Cortex of kidney (tissue), 1 donor: ENCODE data around the gene ASGR1.

ENCODE experiments used
- DNase-seq: peaks from one replicate; lab custom pipeline; 2025; lab: John Stamatoyannopoulos, UW

ASGR1 gene, protein sequence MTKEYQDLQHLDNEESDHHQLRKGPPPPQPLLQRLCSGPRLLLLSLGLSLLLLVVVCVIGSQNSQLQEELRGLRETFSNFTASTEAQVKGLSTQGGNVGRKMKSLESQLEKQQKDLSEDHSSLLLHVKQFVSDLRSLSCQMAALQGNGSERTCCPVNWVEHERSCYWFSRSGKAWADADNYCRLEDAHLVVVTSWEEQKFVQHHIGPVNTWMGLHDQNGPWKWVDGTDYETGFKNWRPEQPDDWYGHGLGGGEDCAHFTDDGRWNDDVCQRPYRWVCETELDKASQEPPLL

DNA sequence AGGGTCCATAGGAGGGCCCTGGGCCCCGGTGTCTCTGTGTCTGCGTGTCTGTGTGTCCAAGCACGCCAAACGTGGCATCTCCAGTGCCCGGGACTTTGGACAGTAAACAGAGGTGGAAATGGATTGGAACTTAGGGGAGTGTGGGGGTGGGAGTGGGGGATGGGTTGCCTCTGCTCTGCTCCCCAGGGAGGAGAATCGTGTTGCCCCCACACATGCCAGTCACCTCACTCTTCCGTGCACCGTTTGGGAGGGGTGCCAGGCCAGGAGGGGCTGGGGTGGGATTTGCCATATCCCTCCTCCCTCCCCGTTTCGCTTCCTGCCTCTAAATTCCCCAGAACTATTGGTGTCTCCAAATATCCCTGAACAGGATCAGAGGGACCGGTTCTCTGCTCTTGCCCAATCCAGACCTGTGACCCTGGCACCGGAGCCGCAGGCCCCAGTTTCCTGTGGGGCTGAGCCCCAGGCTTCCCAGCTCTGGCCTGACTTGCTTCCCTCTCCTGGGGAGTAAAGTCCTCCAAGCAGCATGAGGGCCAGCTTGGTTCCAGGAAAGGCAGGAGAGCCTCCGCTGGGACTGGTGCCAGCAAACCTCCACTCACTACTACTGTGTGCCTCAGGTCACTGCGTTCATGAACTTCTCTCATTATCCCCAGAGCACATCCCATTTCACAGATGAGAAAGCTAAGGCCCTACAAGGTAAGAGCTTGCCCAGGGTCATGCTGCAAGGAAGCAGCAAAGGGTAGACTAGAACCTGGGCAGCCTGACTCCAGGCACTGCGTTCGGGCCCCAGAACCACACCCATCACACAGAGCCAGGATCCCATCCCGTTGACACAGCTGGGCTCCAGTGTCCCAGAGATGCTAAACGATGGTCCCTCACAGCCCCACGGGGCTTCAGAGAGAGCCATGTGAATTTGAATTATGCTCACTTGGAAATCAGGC lies at the start of gene ASGR1:
Gene ASGR1, minus strand, starts transcription at position 54 of the 938 bp plus-strand sequence. CDS start 807 bp downstream, outside the sequence.
- no peak for DNase-seq

DNA sequence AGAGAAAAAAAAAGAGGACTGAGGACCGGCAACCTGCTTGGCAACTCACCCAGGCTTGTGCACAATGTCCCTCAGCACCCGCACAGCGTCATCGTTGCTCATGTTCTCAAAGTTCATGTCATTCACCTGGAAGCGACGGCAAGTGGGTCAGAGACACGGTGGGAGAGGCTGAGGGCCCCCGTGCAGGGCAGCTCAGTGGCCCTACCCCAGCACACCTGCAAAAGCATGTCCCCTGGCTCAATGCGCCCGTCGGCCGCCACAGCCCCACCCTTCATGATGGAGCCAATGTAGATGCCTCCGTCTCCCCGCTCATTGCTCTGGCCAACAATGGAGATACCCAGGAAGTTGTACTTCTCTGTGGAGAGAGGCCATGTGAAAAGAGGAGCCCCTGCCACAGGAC lies 49.8 kb upstream of the ASGR1 start:
- no peak for DNase-seq

GRCh38 chr17:7226721-7227710 lies 47.8 kb upstream of the ASGR1 start:
- no peak for DNase-seq

DNA sequence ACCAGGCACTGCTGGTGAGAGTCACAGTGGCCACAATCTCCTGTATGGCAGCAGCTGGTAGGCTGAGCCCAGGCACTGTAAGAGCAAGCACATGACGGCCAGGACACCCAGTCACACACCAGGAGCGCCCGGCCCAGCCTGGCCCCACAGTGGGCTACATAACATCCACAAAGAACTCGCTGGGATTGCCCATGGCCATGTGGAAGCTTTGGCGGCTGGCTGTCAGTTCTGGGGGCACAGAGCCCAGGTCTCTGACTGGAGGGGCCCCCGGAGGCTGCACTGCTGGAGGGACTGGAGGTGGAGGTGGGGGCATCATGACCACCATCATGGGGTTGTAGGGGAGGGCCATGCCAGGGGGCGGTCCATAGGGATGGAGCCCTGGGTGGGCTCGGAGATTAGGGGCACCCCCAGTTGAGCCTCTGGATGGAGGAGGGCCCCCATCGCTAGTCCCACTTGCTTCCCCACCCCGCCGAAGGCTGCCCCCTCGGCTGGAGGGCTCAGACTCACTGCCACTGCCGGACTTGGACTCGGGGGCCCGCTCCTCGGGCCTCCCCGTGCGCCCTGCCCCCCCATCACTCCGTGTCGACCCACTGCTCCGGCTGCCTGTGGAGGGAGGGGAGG lies 46.7 kb upstream of the ASGR1 start:
- DNase-seq: no peak

DNA sequence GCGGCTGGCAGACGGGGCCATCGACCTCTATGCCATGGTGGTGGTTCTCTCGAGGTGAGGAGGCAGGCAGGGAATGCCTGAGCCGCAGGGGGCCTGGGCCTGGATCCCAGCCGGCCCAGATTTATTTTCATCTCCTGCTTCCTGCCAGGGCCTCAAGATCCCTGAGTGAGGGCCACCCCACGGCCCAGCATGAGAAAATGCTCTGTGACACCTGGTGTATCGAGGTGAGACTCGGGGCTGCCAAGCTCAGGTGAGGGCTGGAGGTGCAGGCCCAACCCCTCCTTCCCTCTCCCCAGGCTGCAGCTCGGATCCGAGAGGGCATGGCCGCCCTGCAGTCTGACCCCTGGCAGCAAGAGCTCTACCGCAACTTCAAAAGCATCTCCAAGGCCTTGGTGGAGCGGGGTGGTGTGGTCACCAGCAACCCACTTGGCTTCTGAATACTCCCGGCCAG lies 45.5 kb upstream of the ASGR1 start:
- DNase-seq: no peak

- DNase-seq: no peak
These were observed 44.9 kb upstream of the ASGR1 start for GRCh38 chr17:7224110-7224509.

- DNase-seq: no peak
These were observed 44.2 kb upstream of the ASGR1 start for GRCh38 chr17:7223375-7223774.

- DNase-seq: no peak
These were observed 43.8 kb upstream of the ASGR1 start for GRCh38 chr17:7222972-7223292.

- DNase-seq: no peak
These were observed 43.2 kb upstream of the ASGR1 start for GRCh38 chr17:7222093-7222971.

- no peak for DNase-seq
These were observed 42.3 kb upstream of the ASGR1 start for GRCh38 chr17:7221278-7222092.

GRCh38 chr17:7220593-7221277 lies 41.6 kb upstream of the ASGR1 start:
- DNase-seq: no peak

DNA sequence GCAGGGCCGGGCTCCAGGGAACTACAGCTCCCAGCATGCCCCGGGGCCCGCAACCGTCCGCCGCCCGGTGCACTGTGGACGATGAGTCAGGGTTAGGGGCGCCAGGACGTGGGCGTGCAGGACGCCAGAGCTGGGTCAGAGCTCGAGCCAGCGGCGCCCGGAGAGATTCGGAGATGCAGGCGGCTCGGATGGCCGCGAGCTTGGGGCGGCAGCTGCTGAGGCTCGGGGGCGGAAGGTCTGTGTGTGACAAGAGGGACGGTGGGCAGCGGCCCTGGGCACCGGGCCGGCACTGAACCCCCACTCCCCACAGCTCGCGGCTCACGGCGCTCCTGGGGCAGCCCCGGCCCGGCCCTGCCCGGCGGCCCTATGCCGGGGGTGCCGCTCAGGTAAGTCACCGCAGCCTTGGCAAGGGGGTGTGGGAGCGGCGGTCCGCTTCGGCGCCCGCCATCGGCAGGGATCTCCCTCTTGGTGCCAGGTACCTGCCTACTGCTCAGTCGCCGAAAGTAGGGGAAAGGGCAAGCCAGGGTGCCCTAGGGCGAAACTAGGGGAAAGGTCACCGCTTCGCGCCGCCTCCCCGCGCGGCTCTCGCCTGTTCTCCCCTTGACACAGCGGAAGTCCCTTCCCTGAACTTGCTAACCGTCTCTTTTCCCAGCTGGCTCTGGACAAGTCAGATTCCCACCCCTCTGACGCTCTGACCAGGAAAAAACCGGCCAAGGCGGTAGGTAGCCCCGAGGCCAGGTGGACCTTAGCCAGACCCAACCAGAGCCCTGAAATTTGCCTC lies 40.8 kb upstream of the ASGR1 start, which contains the start of the genes ACADVL and DLG4:
Gene ACADVL, plus strand, starts transcription at position 127 of the 781 bp plus-strand sequence. Its CDS starts 47 bp downstream, at position 174.
Gene DLG4, minus strand, starts transcription at position 25 of the 781 bp plus-strand sequence.
- no peak for DNase-seq

DNA sequence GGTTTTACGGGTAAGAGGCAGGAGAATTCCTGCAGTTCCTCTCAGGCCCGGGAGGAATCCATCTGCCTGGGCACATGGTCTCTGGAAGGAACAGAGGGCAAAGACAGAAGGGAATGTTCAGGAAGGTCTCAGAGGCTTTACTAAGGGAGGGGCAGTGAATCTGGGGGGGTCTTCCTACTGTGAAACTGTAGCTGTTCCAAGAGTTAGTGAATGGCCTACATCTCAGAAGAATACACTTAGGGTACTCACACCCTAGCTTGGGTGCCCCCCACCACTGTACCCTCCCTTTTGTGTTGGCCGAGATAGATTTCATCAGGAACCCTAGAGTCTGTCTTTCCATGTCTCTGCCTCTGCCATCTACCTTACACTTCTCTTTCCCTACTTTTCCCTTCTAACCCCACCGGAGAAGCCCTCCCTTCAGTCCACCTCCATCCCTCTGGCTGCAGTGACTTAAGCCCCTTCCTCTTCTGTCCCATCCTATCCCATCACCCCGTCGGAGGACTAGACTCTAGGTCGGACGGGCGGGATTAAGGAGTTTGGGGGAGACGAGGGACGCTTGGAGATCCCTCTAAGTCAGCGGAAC lies 40.1 kb upstream of the ASGR1 start:
- DNase-seq: no peak

GRCh38 chr17:7218758-7219157 lies 39.6 kb upstream of the ASGR1 start:
- DNase-seq: no peak

DNA sequence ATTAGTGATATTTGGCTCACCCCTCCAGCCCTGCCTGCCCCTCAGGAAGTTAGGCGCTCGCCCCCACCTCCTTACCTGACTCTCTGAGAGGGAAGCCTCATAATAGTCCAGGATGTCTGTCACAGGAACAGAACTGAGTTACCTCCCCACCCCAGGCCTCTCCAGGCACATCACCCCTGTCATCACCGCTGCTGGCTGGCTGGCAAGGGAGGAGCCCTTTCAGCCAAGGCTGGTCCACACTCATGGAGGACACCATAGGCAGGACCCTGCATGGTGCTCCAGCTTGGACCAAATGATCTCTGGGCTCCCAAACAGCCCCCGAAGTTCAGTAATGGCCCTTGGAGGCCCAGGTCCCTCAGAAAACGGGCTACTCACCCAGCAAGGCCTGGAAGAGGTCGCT lies 39.0 kb upstream of the ASGR1 start:
- no peak for DNase-seq

- DNase-seq: no peak
These were observed 38.2 kb upstream of the ASGR1 start for GRCh38 chr17:7217113-7217987.
